Kidney (tissue), 14 donors: ENCODE results near the gene DAZAP1. TPM values are rescaled to one million over a fixed set of nuclear protein-coding genes. Genes with fewer than 3 reads are reported as not detected.

Experiments used
- DNase-seq, 5 donors: peaks; one replicate each; pipeline ENCODE4 v3.0.0-alpha.2; 2013 to 2020
- FAIRE-seq: peaks from 2 replicates; lab custom pipeline; 2012; peaks lifted over from hg19 to GRCh38; lab: Jason Lieb, UNC
- H3K27ac ChIP-seq, 2 donors: one replicate each; pipeline ENCODE4 v1.7.0; 2013; ENCODE audit warnings: low read depth in 2 of 2, low read length in 2 of 2, inconsistent platforms in 1 of 2
- H3K27me3 ChIP-seq: one replicate; pipeline ENCODE4 v1.7.1; 2013; ENCODE audit warnings: low read length, inconsistent platforms; ENCODE audit not compliant: control insufficient read depth, insufficient read depth
- H3K36me3 ChIP-seq, 3 donors: one replicate each; pipeline versions ENCODE4 v1.7.0 to v1.7.1; 2013; ENCODE audit warnings: low read length in 3 of 3, control low read depth in 1 of 3, inconsistent platforms in 1 of 3; ENCODE audit not compliant: insufficient read depth in 3 of 3, control insufficient read depth in 2 of 3
- H3K4me1 ChIP-seq, 3 donors: one replicate each; pipeline versions ENCODE4 v1.7.0 to v1.7.1; 2013; ENCODE audit warnings: low read length in 3 of 3, inconsistent platforms in 1 of 3, low read depth in 1 of 3; ENCODE audit not compliant: control insufficient read depth in 2 of 3, insufficient read depth in 2 of 3
- H3K4me3 ChIP-seq, 3 donors: one replicate each; pipeline versions ENCODE4 v1.7.0 to v1.8.1; 2013; ENCODE audit warnings: low read length in 3 of 3, control low read depth in 1 of 3, inconsistent platforms in 1 of 3
- H3K9ac ChIP-seq, 3 donors: one replicate each; pipeline versions ENCODE4 v1.7.0 to v1.7.1; 2013; ENCODE audit warnings: low read length in 3 of 3, control low read depth in 1 of 3, inconsistent platforms in 1 of 3
- H3K9me3 ChIP-seq, 3 donors: one replicate each; pipeline versions ENCODE4 v1.7.0 to v1.7.1; 2013; ENCODE audit warnings: low read length in 3 of 3, control low read depth in 1 of 3, inconsistent platforms in 1 of 3; ENCODE audit not compliant: control insufficient read depth in 2 of 3, insufficient read depth in 1 of 3
- CTCF ChIP-seq: IDR thresholded peaks from 3 replicates; pipeline ENCODE4 v1.5.1; 2012; ENCODE audit warnings: mild to moderate bottlenecking, moderate library complexity, borderline replicate concordance; ENCODE audit not compliant: insufficient read depth; ENCODE audit errors: extremely low read depth
- intact Hi-C: fragments of 100-400 bp; cut with DNase I; formaldehyde crosslinking; loops from one replicate; pipeline ENCODE4 v1.11.1; 2022
- polyA plus RNA-seq: library from polyadenylated mRNA; stranded (reverse); fragments of 350-450 nt; fragmentation: Illumina TruSeq; extraction: RNeasy Lipid Tissue Mini Kit (QIAGEN cat#74804); gene quantifications from one replicate; pipeline ENCODE4 v1.2.3, GENCODE V29; 2014; ENCODE audit warnings: low read depth, low replicate concordance; ENCODE audit not compliant: insufficient read depth
- total RNA-seq: library from RNA; stranded (reverse); fragmentation: NEBNext Ultra II Directional; extraction: Animal tissue kit (Norgen Biotek cat#: 25700); gene quantifications from one replicate; pipeline ENCODE4 v1.2.1, GENCODE V29; 2021
- donor health status: control.
- donor health status: control.
- donor health status: control.
- donor health status: control.
- donor health status: control.
- donor health status: DM: yes; HTN: yes; CAD: no.
- donor health status: Normal renal cell carcinoma (clear cell type).

The DAZAP1 gene
- total and polyA plus RNA-seq, 2 donors from 2014 or later, result 47.7 to 98.5 TPM

GRCh38 chr19:1421958-1422305 is 14.5 kb downstream of the DAZAP1 start:
- Histone ChIP-seq H3K36me3 (peaks cover 4 to 49% (median 27%) of the 10 kb centered on the region in 3 donors), H3K4me1 (peaks cover 0 to 38% (median 37%) of the 10 kb centered on the region in 3 donors), H3K4me3 (no peak overlapping the region), H3K9me3 (no peaks in the 10 kb centered on the region), H3K9ac (no peak overlapping the region), H3K27me3 (no peaks in the 10 kb centered on the region), H3K27ac (peak overlapping the region in 1 of 2 donors; percentile 61)
- DNase-seq, result peak in 1 of 5 donors; percentile 80
- TF ChIP-seq CTCF, result no peak
- no peak for FAIRE-seq
- intact Hi-C loops, result no loop called here

GRCh38 chr19:1422360-1422759 is 15.0 kb downstream of the DAZAP1 start:
- DNase-seq, result peak in 1 of 5 donors; percentile 48
- Histone ChIP-seq H3K9me3 (no peaks in the 10 kb centered on the region), H3K9ac (no peak overlapping the region), H3K27me3 (no peaks in the 10 kb centered on the region), H3K27ac (peak overlapping the region in 1 of 2 donors; percentile 61), H3K4me1 (peaks cover 0 to 34% (median 32%) of the 10 kb centered on the region in 3 donors), H3K4me3 (no peak overlapping the region), H3K36me3 (peaks cover 4 to 53% (median 27%) of the 10 kb centered on the region in 3 donors)
- FAIRE-seq, result no peak
- no peak for TF ChIP-seq CTCF
- intact Hi-C loops, result no loop called here

GRCh38 chr19:1422943-1423342 is 15.6 kb downstream of the DAZAP1 start:
- H3K4me1 ChIP-seq, result peaks cover 0 to 29% (median 27%) of the 10 kb centered on the region in 3 donors
- TF ChIP-seq CTCF, result no peak
- no peak overlapping the region for H3K9ac ChIP-seq
- H3K4me3 ChIP-seq, result no peak overlapping the region
- peaks cover 4 to 55% (median 30%) of the 10 kb centered on the region in 3 donors for H3K36me3 ChIP-seq
- H3K27ac ChIP-seq, result peak overlapping the region in 1 of 2 donors; percentile 64
- DNase-seq, result peak in 1 of 5 donors; percentile 71
- no peaks in the 10 kb centered on the region for H3K9me3 ChIP-seq
- no peaks in the 10 kb centered on the region for H3K27me3 ChIP-seq
- intact Hi-C loops, result no loop called here
- no peak for FAIRE-seq
